ENCODE data around the gene NFYB. TPM values are rescaled to one million over a fixed set of nuclear protein-coding genes. Genes with fewer than 3 reads are reported as not detected.
"Not testable (repeated sequence)": the region's sequence is repeated elsewhere in the genome, so short reads cannot be mapped to it uniquely, and the experiment has no call there.

The NFYB gene
- polyA plus RNA-seq, 3 donors: 12.3 to 74.5 (median 14.4) TPM

DNA sequence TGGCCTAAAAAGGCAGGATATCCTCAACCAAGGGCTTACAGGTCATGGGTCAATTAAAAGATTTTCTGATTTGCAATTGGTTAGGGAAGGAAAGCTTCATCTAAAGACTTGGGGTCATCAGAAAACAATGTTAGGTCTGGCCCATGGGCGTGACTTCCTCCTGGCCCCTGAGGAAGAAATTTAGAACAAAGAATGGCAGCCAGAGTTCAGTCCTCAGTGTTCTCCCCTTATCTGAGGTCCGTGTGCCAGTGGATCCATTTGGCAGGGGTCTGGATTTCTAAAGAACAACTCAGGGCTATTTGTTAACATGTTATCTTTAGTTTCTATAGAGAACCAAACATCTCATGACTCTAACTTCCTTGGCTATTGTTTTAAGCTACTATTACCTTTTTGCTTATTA, 27.8 kb upstream of the NFYB start:
- no peak overlapping the region for H3K27ac ChIP-seq (ENCODE audit: low read depth, low read length)
- 55 to 66% (median 61%) methylated on average over 2 of the region's 2 CpGs for WGBS, 3 donors

DNA sequence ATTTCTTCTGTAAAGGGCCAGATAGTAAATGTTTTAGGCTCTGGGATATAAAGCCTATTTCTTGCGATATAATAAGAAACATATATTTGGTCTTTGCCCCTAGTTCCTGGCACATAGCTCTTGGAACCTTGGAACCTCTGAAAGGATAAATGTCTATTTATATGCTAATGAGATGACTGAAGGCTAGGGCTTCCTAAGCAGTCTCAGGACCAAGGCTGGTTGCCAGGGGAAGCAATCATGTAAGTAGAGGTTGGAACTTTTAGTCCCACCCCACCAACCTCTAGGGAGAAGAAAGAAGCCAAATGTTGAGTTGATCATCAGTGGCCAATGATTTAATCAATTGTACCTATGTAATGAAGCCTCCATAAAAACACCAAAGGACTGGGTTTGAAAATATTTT, 26.6 kb upstream of the NFYB start:
- no peak overlapping the region for H3K27ac ChIP-seq (ENCODE audit: low read depth, low read length)
- 41 to 90% (median 53%) methylated on average over 1 of the region's 1 CpG for WGBS, 3 donors

DNA sequence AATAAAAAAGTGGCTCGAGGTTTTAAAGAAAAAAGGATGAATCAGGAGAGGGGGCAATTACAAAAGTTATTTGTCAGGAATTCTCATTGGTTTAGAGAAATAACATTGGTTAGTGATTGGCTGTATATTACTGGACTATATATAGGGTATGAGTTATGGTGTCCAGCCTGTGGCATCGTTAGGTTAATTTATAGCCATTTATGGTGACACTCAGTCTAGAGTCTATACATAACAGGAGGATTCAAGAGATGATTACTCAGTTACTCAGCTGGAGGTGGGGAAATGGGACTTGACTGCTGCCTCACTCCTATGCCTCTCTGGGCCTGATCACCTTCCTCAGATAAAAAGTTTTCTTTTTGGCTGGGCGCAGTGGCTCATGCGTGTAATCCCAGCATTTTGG, 25.6 kb upstream of the NFYB start:
- whole genome bisulfite sequencing, 3 donors: 88 to 92% (median 88%) methylated on average over 4 of the region's 4 CpGs

DNA sequence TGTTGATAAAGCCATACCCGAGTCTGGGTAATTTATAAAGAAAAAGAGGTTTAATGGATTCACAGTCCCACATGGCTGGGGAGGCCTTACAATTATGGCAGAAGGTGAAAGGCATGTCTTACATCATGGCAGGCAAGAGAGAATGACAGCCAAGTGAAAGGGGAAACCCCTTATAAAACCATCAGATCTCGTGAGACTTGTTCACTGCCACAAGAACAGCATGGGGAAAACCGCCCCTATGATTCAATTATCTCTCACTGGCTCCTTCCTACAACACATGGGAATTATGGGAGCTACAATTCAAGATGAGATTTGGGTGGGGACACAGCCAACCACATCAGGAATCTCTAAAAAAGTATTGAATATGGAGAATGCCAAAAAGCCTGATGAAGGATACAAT, 25.0 kb upstream of the NFYB start:
- H3K27ac ChIP-seq (ENCODE audit: low read depth, low read length): not testable (repeated sequence)
- 81 to 83% (median 82%) methylated on average over 3 of the region's 3 CpGs for WGBS, 3 donors

More for the DNA sequence above, 25.6 kb upstream of the NFYB start:
- H3K27ac ChIP-seq (ENCODE audit: low read depth, low read length): no peak overlapping the region

DNA sequence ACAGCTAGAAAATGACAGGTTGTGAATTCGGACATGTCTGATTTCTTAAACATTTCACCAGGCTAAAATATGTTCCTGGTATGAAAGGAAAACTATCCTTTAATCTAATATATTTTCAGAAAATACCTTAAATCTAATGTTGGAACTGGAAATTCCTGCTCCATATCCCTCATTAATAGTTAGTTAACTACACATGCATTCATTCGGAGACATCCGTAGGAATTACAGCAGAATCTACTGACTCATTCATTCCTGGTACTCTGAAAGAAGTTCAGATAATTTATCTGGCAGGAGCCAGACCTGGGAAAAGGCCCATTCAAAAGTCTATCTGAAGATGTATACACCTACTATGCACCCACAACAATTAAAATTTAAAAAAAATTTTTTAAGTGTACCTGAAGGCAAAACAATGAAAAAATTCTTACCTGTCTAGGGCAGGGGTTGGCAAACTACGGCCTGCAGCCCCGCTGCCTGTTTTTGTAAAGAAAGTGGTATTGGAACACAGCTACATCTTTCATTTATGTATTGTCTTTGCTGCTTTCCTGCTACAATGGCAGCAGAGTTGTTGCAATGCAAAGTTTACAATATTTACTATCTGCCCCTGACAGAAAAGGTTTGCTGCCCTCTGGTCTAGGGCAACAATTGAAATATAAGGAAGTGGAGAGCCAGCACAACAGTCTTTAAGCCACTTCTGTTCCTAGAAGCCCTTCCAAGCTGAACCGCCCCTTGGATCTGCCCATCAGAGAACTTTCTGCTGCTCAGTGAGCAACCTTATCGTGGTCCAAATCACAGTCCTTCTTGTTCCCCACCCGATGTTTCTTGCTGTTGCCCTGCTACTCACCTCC, 17.9 kb upstream of the NFYB start:
- 88 to 93% (median 90%) methylated on average over 8 of the region's 8 CpGs for WGBS, 3 donors
- no peak overlapping the region for H3K27ac ChIP-seq (ENCODE audit: low read depth, low read length)

DNA sequence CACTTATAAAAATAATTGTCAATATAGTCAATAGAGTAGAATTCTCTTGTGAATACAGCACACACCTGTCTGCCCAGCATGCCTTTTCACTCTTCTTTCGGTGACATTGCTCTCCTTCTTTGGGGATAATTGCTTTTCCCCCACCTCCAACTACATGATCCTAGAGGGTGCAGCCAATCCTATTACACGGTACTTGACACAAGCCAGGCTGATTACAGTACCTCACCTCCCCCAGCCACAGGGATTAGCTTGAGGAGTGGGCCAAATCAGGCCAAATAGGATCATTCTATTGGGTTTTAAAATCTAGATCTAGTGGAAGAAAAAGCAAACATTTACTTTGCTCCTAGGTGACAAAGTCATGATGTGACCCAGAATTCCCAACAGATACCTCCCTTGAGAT, 16.8 kb upstream of the NFYB start:
- H3K27ac ChIP-seq (ENCODE audit: low read depth, low read length): no peak overlapping the region
- 73 to 84% (median 76%) methylated on average over 2 of the region's 2 CpGs for WGBS, 3 donors

DNA sequence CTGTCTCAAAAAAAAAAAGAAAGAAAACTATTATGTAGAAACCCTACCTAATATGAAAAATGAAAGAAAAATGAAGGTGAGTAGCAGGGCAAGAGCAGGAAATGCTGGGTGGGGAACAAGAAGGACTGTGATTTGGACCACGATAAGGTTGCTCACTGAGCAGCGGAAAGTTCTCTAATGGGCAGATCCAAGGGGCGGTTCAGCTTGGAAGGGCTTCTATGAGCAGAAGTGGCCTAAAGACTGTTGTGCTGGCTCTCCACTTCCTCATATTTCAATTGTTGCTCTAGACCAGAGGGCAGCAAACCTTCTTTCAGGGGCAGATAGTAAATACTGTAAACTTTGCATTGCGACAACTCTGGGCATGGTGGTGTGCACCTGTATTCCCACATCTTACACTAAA, 16.3 kb upstream of the NFYB start:
- 49 to 88% (median 66%) methylated on average over 4 of the region's 4 CpGs for WGBS, 3 donors
- no peak overlapping the region for H3K27ac ChIP-seq (ENCODE audit: low read depth, low read length)

DNA sequence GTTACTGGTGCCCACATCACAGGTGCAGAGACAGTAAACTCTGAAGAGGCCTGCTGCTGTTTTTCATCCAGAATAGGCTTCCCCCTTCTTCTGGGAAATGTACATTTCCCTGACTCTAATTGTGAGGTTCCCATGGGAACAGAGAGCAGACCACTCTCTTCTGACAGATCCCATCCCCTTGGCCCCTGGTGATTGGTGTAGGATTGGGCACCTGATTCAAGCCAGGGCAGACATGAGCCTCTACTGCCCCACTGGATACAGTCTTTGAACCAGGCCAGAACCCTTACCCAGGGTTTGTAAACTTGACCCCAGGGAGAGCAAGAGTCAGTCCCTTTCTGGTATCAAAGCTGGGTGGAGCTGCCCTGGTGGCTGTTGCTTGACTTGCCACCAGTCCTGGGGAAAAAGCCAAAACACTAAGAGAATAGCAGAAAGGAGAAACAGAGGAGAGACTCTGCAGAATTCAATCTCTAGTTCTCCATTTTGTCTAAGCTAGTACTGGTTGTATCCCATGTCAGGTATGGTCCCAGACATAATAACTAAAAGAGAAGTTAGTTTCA, 14.8 kb upstream of the NFYB start:
- no peak overlapping the region for H3K27ac ChIP-seq (ENCODE audit: low read depth, low read length)

DNA sequence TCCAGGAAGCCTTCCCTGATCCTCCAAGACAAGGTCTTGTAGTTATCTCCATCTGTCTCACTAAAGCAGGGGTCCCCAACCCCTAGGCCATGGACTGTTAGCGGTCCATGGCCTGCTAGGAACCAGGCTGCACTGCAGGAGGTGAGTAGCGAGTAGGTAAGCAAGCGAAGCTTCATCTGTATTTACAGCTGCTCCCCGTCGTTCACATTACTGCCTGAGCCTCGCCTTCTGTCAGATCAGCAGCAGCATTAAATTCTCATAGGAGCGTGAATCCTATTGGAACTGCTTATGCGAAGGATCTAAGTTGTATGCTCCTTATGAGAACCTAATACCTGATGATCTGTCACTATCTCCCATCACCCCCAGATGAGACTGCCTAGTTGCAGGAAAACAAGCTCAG, 12.4 kb upstream of the NFYB start:
- 82 to 90% (median 88%) methylated on average over 8 of the region's 8 CpGs for WGBS, 3 donors
- no peak overlapping the region for H3K27ac ChIP-seq (ENCODE audit: low read depth, low read length)

DNA sequence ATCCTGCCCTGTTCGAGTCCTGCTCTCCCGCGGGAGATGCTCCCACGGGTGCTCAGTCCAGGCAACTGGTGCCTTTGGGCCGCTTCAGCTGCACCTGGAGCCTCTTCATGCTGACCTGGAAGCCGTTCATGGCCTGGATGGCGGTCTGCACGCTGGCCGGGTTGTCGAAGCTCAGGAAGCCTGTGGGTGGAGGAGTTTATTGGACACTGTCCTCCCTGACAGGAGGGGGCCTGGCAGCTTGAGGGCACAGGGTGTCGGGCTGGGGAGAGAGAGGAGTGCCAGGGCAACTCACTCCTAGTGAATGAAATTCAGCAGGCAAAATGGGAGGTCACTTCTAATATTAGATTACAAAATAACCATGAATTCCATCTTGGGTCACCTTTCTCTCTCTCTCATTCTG, 9.3 kb upstream of the NFYB start:
- no peak overlapping the region for H3K27ac ChIP-seq (ENCODE audit: low read depth, low read length)
- WGBS, 3 donors: 78 to 87% (median 85%) methylated on average over 11 of the region's 11 CpGs

DNA sequence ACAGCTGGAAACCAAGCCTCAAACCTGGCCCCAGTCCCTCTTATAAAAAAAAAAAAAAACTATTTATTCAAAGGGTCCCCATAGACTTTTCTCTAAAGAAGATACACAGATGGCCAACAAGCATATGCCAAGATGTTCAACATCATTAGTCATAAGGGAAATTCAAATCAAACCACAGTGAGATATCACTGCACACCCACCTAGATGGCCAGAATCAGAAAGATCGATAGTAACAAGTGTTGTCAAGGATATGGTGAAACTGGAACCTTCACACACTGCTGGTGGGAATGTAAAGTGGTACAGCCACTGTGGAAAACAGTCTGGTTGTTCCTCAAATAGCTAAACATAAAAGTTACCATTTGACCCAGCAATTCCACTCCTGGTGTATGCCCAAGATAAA, 5.9 kb upstream of the NFYB start:
- WGBS, 3 donors: 84 to 91% (median 90%) methylated on average over 1 of the region's 1 CpG
- H3K27ac ChIP-seq (ENCODE audit: low read depth, low read length): no peak overlapping the region

DNA sequence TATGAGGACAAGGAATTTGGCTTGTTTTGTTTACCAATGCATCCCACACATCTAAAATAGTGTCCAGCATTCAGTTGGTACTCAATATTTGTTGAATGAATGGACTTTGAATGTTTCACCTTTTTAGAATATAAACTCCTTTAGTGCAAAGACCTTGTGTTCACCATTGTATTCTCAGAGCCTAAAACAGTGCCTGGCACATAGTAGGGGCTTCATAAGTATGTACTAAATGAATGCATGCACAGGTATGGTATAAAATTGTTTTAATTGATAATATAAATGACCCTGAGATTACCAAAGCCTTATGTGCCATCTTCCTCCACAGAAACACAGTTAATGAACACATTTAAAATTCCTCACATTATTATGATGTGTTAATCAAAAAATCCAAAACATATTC, 5.0 kb upstream of the NFYB start:
- no peak overlapping the region for H3K27ac ChIP-seq (ENCODE audit: low read depth, low read length)

DNA sequence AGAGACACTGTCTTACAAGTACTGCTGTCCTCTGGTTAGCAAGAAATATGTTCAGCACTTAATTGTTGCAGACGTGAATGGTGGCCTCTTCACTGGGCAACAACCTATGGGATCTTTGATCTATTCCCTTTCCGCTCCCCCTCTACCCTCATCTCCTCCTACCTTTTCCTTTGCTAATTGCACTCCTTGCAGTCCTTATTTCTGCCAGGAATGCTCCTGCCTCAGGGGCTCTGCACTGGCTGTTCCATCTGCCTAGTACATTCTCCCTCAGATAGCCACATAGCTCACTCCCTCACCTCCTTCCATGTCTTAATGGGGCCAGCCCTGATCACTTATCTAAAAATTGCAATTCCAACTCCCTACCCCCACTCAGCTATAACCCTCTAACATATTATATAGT, 4.5 kb upstream of the NFYB start:
- WGBS, 3 donors: 76 to 89% (median 85%) methylated on average over 2 of the region's 2 CpGs
- H3K27ac ChIP-seq (ENCODE audit: low read depth, low read length): no peak overlapping the region

DNA sequence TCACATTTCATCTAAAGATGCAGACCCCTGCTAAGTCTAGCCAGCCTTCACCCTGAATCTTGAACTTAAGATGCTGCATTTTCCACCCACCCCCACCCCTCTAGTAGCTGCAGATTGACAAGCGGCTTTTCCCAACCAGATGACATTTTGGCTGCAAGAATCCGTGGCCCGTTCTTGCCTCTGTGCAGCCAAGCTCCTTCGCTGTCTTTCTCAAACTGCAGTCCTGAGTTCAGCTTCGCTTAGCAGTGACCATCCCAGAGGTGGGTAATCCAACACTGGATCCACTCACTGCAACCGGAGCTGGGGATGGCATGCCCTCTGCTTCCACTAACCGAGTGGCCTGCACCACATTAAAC, 765 bp upstream of the NFYB start:
- 65 to 89% (median 75%) methylated on average over 7 of the region's 7 CpGs for WGBS, 3 donors
- no peak overlapping the region for H3K27ac ChIP-seq (ENCODE audit: low read depth, low read length)

DNA sequence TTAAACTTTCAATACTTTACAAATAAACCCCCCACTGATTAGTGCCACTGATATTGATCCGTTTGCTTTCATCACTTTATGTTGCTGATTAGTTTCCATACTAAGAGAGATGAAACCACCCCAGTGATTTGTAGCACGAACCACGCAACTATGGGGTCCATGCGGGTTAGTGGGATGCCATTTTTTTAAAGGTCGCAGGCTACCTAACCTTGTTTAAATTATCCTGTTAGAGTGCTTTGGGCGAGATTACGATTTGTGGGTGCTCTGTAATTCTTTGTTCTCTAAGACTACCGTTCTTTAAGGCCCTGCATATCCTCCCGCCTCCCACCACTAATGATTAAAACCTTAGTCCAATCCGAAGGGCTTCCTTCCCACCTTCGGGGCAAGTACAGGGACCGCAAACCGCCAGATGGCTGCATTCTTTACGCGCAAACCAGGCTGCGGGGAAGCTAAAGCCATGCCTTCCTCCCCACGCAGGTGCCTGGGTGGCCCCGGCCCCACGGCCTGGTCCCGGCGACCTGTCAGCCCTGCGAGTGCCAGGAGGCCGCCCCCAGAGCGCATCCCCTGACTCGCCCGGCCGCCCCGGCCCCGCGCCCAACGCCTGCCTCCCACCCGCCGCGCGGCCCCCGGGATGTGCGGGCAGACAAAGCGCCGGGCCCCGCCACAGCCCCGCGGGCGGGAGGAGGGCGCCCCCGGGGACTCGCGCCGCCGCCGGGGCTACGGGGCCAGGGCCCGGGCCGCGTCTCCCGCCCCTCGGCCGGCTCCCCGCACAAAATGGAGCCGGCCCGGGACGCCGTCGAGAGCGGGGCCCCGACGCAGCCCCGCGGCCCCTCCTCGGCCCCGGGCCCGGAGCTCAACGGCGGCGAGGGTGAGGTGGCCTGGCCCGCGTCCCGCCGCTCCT, 759 bp downstream of the NFYB start:
- 0 to 1% (median 1%) methylated on average over 30 to 78 of the region's 78 CpGs for WGBS, 3 donors
- H3K27ac ChIP-seq (ENCODE audit: low read depth, low read length): peak overlapping the region; percentile 91

DNA sequence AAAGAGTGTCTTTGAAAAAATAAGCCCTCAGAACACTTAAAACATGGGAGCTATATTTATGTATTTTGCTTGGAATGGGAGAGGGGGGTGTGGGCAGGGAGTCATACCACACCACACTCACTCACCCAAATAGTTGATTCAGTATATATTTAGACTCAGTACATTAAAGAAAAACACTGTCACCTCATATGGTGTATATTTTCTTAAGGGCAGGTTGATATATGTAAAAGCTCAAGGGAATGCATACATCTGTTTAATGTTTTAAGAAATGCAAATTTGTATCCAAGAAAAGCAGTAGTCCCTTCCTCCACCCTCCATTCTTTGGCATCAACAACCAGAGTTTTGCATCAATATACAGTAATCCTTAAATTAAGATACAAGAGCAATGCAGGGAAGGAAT, 1.4 kb downstream of the NFYB start:
- no peak overlapping the region for H3K27ac ChIP-seq (ENCODE audit: low read depth, low read length)

DNA sequence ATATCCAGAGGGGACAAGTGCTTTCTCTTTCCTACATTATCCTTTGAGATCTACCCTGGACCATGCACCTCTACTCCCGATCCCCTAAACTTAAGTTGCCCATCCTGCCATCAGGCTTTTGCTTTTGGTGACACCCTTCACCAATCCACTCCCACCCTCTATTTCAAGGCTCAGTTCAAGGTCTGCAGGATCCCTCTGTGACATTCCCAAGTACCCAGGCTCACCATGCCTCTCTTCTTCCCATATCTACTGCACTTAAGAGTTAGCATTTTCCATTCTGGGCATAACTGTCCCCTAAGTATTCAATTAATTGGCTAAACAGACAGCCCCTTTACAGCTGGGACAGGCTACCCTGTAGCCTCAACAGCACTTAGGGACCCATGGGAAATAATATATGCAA, 3.1 kb downstream of the NFYB start:
- WGBS, 3 donors: 95 to 100% (median 100%) methylated on average over 1 of the region's 1 CpG
- H3K27ac ChIP-seq (ENCODE audit: low read depth, low read length): no peak overlapping the region

DNA sequence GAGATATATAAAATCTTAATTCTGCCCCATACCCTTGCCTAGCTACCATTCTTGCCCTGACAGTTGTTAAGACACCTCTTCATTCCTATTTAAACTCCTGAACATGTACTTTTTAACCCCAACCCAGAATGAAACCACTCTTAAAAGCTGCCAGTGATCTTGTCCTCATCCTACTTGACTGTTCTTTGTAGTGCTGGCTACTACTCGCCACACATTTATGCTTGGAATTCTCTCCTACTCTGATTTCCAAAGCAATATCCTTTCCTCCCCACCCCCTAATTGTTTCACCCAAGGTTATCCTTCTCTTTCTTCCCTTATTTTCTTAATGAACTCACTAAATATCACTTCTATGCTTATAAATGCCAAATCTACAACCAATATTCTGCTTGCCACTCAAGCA, 4.1 kb downstream of the NFYB start:
- 90 to 100% (median 100%) methylated on average over 1 of the region's 1 CpG for WGBS, 3 donors
- no peak overlapping the region for H3K27ac ChIP-seq (ENCODE audit: low read depth, low read length)

DNA sequence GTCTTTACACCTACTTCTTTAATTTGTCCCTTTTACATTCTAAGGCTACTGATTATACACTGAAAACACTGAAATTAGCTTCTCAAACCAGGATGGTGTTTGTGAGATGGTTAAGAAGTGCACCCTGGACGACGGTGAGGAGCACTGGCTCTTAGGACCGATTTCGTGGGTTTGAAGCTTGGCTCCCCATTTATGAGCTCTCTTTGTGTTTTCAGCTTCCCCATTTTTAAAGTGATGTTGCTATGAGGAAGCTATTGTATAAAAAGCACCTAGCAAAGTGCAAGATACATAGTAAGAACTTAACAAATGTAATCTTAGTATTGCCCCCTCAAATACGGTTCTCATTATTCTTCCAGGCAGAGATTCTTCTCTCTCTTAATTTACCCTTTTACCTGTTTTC, 4.7 kb downstream of the NFYB start:
- no peak overlapping the region for H3K27ac ChIP-seq (ENCODE audit: low read depth, low read length)
- 70 to 87% (median 70%) methylated on average over 5 of the region's 5 CpGs for WGBS, 3 donors
